ENCODE data around the gene PLXNC1.

Gene PLXNC1

DNA sequence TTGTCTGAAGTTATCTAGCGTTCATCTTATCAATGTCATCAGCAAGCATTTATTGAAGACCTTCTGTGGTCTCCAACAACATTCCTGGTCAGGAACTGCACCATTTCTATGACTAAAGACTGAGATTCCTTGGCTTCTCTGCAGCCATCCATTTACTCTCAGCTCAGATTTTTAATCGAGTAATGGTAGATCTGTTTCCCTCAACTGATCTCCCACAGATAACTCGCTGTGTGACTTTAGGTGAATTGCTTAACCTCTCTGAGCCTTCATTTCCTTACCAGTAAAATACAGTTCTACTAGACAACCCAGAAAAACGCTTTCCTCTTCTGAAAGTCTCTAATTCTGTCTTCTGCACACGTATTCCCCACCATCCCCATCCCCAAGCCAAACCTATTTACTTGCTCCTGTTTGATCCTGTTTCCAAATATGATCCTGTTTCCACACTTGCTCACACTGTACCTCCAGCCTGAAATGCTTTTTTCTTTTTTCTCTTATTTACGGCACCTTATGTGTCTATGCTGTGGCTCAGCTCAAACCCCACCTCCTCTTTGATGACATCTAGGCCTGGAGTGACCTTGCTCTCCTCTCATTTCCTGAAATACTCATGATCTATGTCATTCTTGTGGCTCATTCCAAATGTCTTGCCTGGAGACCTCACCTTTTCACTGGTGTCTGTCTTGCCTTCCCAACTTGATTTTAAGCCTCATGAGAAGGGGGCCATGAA, 21.8 kb downstream of the PLXNC1 start:
- Histone ChIP-seq H4K20me1 (ENCODE audit: insufficient read depth) (no peaks in the 10 kb centered on the region), H3K4me3 (IDR thresholded peaks at IDR 0.05; ENCODE audit: insufficient read depth, low read depth, low read length) (no peak overlapping the region), H3K27me3 (ENCODE audit: insufficient read depth, low read depth) (no peaks in the 10 kb centered on the region), H3K27ac (peak overlapping the region; percentile 94; the same call in 1 of the 2 replicates), H3K79me2 (ENCODE audit: insufficient read depth, low read depth) (no peaks in the 10 kb centered on the region), H3K4me1 (ENCODE audit: low read depth, poor library complexity, severe bottlenecking) (peaks cover 66% of the 10 kb centered on the region), H2AFZ (ENCODE audit: low read depth) (no peak overlapping the region), H3K4me2 (peak overlapping the region; percentile 99), H3K9ac (no peak overlapping the region; the same call in 1 of the 2 replicates), H3K36me3 (ENCODE audit: insufficient read depth) (no peaks in the 10 kb centered on the region)
- TF ChIP-seq, protein P1, sequence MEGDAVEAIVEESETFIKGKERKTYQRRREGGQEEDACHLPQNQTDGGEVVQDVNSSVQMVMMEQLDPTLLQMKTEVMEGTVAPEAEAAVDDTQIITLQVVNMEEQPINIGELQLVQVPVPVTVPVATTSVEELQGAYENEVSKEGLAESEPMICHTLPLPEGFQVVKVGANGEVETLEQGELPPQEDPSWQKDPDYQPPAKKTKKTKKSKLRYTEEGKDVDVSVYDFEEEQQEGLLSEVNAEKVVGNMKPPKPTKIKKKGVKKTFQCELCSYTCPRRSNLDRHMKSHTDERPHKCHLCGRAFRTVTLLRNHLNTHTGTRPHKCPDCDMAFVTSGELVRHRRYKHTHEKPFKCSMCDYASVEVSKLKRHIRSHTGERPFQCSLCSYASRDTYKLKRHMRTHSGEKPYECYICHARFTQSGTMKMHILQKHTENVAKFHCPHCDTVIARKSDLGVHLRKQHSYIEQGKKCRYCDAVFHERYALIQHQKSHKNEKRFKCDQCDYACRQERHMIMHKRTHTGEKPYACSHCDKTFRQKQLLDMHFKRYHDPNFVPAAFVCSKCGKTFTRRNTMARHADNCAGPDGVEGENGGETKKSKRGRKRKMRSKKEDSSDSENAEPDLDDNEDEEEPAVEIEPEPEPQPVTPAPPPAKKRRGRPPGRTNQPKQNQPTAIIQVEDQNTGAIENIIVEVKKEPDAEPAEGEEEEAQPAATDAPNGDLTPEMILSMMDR (conservative IDR thresholded peaks at IDR 0.05; ENCODE audit: low read depth, low read length): no peak

DNA sequence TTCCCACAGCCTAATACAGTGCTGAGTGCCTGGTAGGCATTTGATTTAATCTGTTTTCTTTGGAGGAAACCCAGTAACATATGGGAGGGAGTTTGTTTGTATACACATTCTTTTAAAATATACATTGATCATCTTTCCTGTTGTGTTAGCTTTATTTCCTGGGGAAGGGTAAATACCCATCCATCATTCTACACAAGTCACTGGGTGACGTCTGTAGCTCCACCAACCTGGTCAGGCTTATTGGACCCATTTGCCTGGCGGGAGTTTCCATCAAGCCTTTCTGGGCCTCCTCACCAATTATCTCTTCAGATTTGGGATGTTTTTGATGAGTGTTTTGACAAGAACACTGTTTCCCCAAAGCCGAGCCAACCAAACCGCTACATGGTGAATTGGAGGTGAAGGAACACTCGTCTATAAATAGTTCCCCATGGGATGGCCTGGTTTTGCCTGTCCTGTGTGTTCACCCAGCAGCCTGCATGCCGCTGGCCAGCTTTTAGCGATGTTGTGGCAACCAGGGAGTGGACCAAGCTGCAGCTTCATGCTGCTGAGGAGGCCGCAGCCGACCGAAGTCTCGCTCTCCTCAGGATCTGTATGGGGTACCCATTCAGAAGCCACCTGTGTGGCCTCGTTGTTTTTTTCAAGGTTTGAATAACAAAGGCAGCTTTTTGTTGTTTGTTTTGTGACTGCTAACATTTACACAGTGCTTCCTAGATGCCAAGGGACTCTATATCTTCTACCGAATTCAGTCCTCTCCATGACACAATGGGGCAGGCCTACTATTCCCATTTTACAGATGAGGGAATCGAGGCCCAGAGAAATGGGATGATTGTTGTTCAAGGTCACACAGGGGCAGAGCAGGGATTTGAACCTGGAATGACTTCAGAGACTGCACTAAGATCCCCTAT, 22.6 kb downstream of the PLXNC1 start:
- H3K27ac ChIP-seq: peak overlapping the region; percentile 94
- peaks cover 74% of the 10 kb centered on the region for H3K4me1 ChIP-seq (ENCODE audit: low read depth, poor library complexity, severe bottlenecking)
- H3K79me2 ChIP-seq (ENCODE audit: insufficient read depth, low read depth): no peaks in the 10 kb centered on the region
- TF ChIP-seq, protein P1 (conservative IDR thresholded peaks at IDR 0.05; ENCODE audit: low read depth, low read length): no peak
- no peaks in the 10 kb centered on the region for H3K36me3 ChIP-seq (ENCODE audit: insufficient read depth)
- H2AFZ ChIP-seq (ENCODE audit: low read depth): no peak overlapping the region
- H3K9ac ChIP-seq: peak overlapping the region; percentile 65; the same call in 1 of the 2 replicates
- no peaks in the 10 kb centered on the region for H4K20me1 ChIP-seq (ENCODE audit: insufficient read depth)
- peak overlapping the region; percentile 99 for H3K4me2 ChIP-seq
- H3K27me3 ChIP-seq (ENCODE audit: insufficient read depth, low read depth): no peaks in the 10 kb centered on the region
- H3K4me3 ChIP-seq (IDR thresholded peaks at IDR 0.05; ENCODE audit: insufficient read depth, low read depth, low read length): no peak overlapping the region

DNA sequence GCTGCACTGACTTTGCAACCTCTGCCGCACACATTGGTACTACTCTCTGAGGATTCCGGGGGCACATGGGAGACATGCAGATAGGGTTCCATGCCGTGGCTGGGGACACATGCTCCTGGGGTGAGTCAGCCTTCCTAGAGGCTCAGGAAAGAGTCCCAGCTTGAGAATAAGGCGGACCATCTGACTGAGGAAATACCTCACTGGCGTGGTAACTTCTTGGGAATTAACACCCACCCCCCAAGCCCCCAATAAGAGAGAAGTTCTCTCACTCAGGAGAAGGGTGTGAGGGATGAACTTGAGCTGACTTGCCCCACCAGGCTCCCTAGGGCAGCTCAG, 23.2 kb downstream of the PLXNC1 start:
- peak overlapping the region; percentile 99 for H3K4me2 ChIP-seq

DNA sequence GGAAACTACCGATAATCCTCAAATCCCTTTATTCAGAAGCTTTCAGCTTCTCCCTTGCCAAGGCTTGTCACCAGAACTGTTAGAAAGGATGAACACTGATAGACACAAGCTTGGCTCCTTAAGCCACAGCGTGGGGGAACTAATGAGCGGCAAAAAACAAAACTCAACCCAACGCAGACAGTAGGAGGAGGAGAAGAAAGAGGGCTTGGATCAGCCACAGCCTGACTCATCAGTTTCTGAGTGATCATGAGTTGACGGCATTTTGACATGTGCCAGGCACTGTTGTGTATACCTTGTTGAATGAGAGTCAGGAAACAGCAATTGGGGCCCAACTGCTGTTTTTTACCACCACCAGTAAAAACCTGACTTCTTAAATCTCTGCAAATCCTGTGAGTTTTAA, 23.7 kb downstream of the PLXNC1 start:
- peaks cover 76% of the 10 kb centered on the region for H3K4me1 ChIP-seq (ENCODE audit: low read depth, poor library complexity, severe bottlenecking)
- H3K9ac ChIP-seq: peak overlapping the region; percentile 65
- H3K79me2 ChIP-seq (ENCODE audit: insufficient read depth, low read depth): no peaks in the 10 kb centered on the region
- H3K4me2 ChIP-seq: peak overlapping the region; percentile 99
- H2AFZ ChIP-seq (ENCODE audit: low read depth): peak overlapping the region; percentile 38; the same call in 1 of the 2 replicates
- TF ChIP-seq, protein P1 (conservative IDR thresholded peaks at IDR 0.05; ENCODE audit: low read depth, low read length): no peak
- H4K20me1 ChIP-seq (ENCODE audit: insufficient read depth): no peaks in the 10 kb centered on the region
- no peak overlapping the region for H3K4me3 ChIP-seq (IDR thresholded peaks at IDR 0.05; ENCODE audit: insufficient read depth, low read depth, low read length)
- H3K36me3 ChIP-seq (ENCODE audit: insufficient read depth): no peaks in the 10 kb centered on the region
- H3K27ac ChIP-seq: peak overlapping the region; percentile 94
- no peaks in the 10 kb centered on the region for H3K27me3 ChIP-seq (ENCODE audit: insufficient read depth, low read depth)

More for the DNA sequence above, 23.2 kb downstream of the PLXNC1 start:
- Histone ChIP-seq H3K4me3 (IDR thresholded peaks at IDR 0.05; ENCODE audit: insufficient read depth, low read depth, low read length) (no peak overlapping the region), H3K9ac (peak overlapping the region; percentile 65; the same call in 1 of the 2 replicates), H4K20me1 (ENCODE audit: insufficient read depth) (no peaks in the 10 kb centered on the region), H3K4me1 (ENCODE audit: low read depth, poor library complexity, severe bottlenecking) (peaks cover 76% of the 10 kb centered on the region), H3K79me2 (ENCODE audit: insufficient read depth, low read depth) (no peaks in the 10 kb centered on the region), H3K36me3 (ENCODE audit: insufficient read depth) (no peaks in the 10 kb centered on the region), H2AFZ (ENCODE audit: low read depth) (peak overlapping the region; percentile 38; the same call in 1 of the 2 replicates), H3K27me3 (ENCODE audit: insufficient read depth, low read depth) (no peaks in the 10 kb centered on the region), H3K27ac (peak overlapping the region; percentile 94)
- TF ChIP-seq, protein P1 (conservative IDR thresholded peaks at IDR 0.05; ENCODE audit: low read depth, low read length): no peak
